ENCODE data around the gene GPHN. TPM values are rescaled to one million over a fixed set of nuclear protein-coding genes. Genes with fewer than 3 reads are reported as not detected.

The GPHN gene
- total RNA-seq, 1 donor from 2014 or later = 27.0 TPM

GRCh38 chr14:67137744-67138371, 629.9 kb downstream of the GPHN start:
- Histone ChIP-seq H3K4me1 (no peaks in the 10 kb centered on the region), H3K36me3 (no peaks in the 10 kb centered on the region), H3K4me3 (no peak overlapping the region), H3K27ac (no peak overlapping the region), H3K9me3 (no peaks in the 10 kb centered on the region), H3K27me3 (ENCODE audit: low read depth) (no peaks in the 10 kb centered on the region)
- TF ChIP-seq CTCF (IDR thresholded peaks at IDR 0.05) = no peak
- intact Hi-C loops (cut with DNase I) = no loop called here
- ATAC-seq = no peak
- DNase-seq = no peak

DNA sequence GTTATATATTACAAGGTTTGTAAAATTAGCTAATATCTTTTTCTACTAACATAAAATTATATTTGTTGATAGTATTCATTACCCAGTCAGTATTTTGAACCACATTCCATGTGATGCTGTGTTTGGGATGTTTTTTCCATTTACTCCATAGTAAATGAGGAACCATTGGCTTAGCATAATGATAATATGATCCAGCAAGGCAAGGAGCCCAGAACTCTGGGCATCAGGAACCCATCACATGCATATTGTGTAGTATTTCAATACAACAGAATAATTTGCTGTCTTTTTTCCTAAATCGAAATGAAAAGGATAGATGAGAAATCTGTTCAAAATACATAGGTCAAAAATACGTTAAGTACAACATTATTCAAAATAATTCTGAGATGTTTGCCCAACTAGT, 632.6 kb downstream of the GPHN start:
- Histone ChIP-seq H3K36me3 (peaks cover 4% of the 10 kb centered on the region), H3K4me1 (no peaks in the 10 kb centered on the region), H3K9me3 (no peaks in the 10 kb centered on the region), H3K27ac (no peak overlapping the region), H3K27me3 (ENCODE audit: low read depth) (no peaks in the 10 kb centered on the region), H3K4me3 (no peak overlapping the region)
- intact Hi-C loops (cut with DNase I) = no loop called here
- TF ChIP-seq CTCF (IDR thresholded peaks at IDR 0.05) = no peak
- no peak for DNase-seq
- no peak for ATAC-seq

DNA sequence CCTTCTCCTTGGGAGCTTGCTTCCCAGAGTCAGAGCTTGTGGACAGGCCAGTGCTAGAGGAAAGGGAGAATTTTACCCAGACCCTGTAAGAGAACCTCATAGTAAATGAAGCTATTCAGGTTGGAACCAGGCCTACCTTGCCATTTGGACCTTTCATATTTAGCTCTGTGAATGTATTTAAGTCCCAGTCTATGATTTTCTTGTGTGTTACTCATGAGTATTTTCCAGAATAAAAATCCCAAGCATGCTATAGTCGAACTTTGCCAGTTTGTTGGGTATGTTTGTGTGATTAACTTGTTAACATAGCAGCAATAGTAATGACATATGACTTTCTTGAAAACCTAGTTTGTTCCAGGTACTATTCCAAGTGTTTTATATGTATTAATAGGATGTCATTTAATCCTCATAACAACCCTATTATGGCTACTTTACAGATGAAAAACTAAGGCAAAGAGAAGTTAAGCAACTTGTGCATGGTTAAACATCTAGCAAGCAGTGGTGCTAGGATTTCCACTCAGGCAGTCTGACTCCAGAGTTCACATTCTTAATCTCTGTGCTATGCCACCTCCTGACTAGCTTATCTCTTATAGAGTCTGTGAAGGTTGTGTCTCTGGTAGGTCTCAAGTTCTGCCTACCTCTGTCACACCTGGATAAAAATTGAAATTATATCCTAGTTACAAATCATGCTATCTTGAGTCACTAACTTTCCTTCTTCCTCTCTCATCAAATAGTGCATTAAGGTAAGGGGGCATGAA, 633.4 kb downstream of the GPHN start:
- no peak for TF ChIP-seq CTCF (IDR thresholded peaks at IDR 0.05)
- intact Hi-C loops (cut with DNase I) = no loop called here
- Histone ChIP-seq H3K27me3 (ENCODE audit: low read depth) (no peaks in the 10 kb centered on the region), H3K27ac (no peak overlapping the region), H3K4me1 (no peaks in the 10 kb centered on the region), H3K4me3 (no peak overlapping the region), H3K36me3 (peaks cover 4% of the 10 kb centered on the region), H3K9me3 (no peaks in the 10 kb centered on the region)
- DNase-seq (no peak), ATAC-seq (no peak)

DNA sequence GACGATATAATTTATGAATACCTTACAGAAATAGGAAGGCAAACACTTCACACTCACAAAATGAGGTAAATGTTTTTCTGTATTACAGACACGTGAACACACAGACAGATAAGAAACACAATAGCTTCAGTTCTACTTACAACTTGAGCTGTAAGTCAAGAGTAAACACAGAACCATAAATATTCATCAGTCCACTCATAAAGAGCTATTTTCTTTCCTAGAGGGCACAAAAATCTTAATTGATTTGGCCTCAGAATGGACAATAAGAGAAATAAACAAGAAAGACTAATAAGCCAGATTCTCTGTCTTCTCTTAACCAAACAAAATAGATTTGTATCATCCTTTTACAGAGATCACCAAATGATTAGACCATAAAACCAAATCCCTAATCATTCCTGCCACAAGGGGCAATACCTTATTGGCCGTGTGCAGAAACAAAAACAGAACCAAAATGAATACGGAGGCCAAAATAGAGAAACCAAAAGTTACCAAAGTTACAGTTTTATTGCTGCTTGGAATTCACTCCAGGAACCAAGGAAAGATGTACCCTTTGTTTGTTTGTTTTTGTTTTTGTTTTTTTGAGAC, 643.2 kb downstream of the GPHN start:
- ATAC-seq (no peak), DNase-seq (no peak)
- intact Hi-C loops (cut with DNase I) = no loop called here

GRCh38 chr14:67158566-67158965, 650.6 kb downstream of the GPHN start:
- intact Hi-C loops (cut with DNase I) = no loop called here
- no peak for DNase-seq
- Histone ChIP-seq H3K27ac (no peak overlapping the region), H3K4me1 (no peaks in the 10 kb centered on the region), H3K9me3 (no peaks in the 10 kb centered on the region), H3K36me3 (no peaks in the 10 kb centered on the region), H3K4me3 (no peak overlapping the region), H3K27me3 (ENCODE audit: low read depth) (no peaks in the 10 kb centered on the region)
- TF ChIP-seq CTCF (IDR thresholded peaks at IDR 0.05) = no peak
- ATAC-seq = no peak

More for the DNA sequence above, 643.2 kb downstream of the GPHN start:
- no peaks in the 10 kb centered on the region for H3K9me3 ChIP-seq
- no peaks in the 10 kb centered on the region for H3K4me1 ChIP-seq
- H3K4me3 ChIP-seq = no peak overlapping the region
- no peak overlapping the region for H3K27ac ChIP-seq
- no peak for TF ChIP-seq CTCF (IDR thresholded peaks at IDR 0.05)
- no peaks in the 10 kb centered on the region for H3K27me3 ChIP-seq (ENCODE audit: low read depth)
- H3K36me3 ChIP-seq = no peaks in the 10 kb centered on the region

Data from lower lobe of right lung (tissue), 2 donors.